NCI-H510A treated with DMSO at 0.1 percent for 48 hours (cell line): ENCODE measurements around the gene BAIAP2L2.
"Not testable (repeated sequence)": the region's sequence is repeated elsewhere in the genome, so short reads cannot be mapped to it uniquely, and the experiment has no call there.

Experiments used
- DNase-seq: peaks from one replicate; lab custom pipeline; 2025; lab: John Stamatoyannopoulos, UW

BAIAP2L2 gene

GRCh38 chr22:38110008-38110862 lies at the start of gene BAIAP2L2:
TSS of gene BAIAP2L2 (minus strand) at chr22:38110684. CDS start at chr22:38110525, 159 bp downstream.
- DNase-seq: no peak

GRCh38 chr22:38155703-38156102 lies 45.2 kb upstream of the BAIAP2L2 start:
- no peak for DNase-seq

- DNase-seq: not testable (repeated sequence)
Observed at GRCh38 chr22:38154563-38154915, 44.1 kb upstream of the BAIAP2L2 start.

- DNase-seq: no peak
Observed at GRCh38 chr22:38153821-38154562, 43.5 kb upstream of the BAIAP2L2 start.

- DNase-seq: no peak
Observed at GRCh38 chr22:38151126-38151500, 40.6 kb upstream of the BAIAP2L2 start.

GRCh38 chr22:38148245-38148644 lies 37.8 kb upstream of the BAIAP2L2 start:
- DNase-seq: no peak

- not testable (repeated sequence) for DNase-seq
Observed at GRCh38 chr22:38146166-38146565, 35.7 kb upstream of the BAIAP2L2 start.

GRCh38 chr22:38144025-38144405 lies 33.5 kb upstream of the BAIAP2L2 start:
- peak; percentile 25 for DNase-seq

- no peak for DNase-seq
Observed at GRCh38 chr22:38142606-38143005, 32.1 kb upstream of the BAIAP2L2 start.

- DNase-seq: no peak
Observed at GRCh38 chr22:38141217-38141973, 30.9 kb upstream of the BAIAP2L2 start.

- DNase-seq: no peak
Observed at GRCh38 chr22:38139901-38140300, 29.4 kb upstream of the BAIAP2L2 start.

- no peak for DNase-seq
Observed at GRCh38 chr22:38138961-38139360, 28.5 kb upstream of the BAIAP2L2 start.

GRCh38 chr22:38137876-38138687 lies 27.6 kb upstream of the BAIAP2L2 start:
- no peak for DNase-seq

- no peak for DNase-seq
Observed at GRCh38 chr22:38136607-38137006, 26.1 kb upstream of the BAIAP2L2 start.

- no peak for DNase-seq
Observed at GRCh38 chr22:38135133-38135706, 24.7 kb upstream of the BAIAP2L2 start.

- no peak for DNase-seq
Observed at GRCh38 chr22:38133331-38133730, 22.8 kb upstream of the BAIAP2L2 start.

GRCh38 chr22:38132794-38133193 lies 22.3 kb upstream of the BAIAP2L2 start:
- no peak for DNase-seq

- no peak for DNase-seq
Observed at GRCh38 chr22:38132136-38132535, 21.7 kb upstream of the BAIAP2L2 start.

- no peak for DNase-seq
Observed at GRCh38 chr22:38131399-38131798, 20.9 kb upstream of the BAIAP2L2 start.

GRCh38 chr22:38129856-38130255 lies 19.4 kb upstream of the BAIAP2L2 start:
- DNase-seq: no peak

- no peak for DNase-seq
Observed at GRCh38 chr22:38129021-38129420, 18.5 kb upstream of the BAIAP2L2 start.
